ENCODE measurements around the gene MMP13. TPM values are rescaled to one million over a fixed set of nuclear protein-coding genes. Genes with fewer than 3 reads are reported as not detected.

MMP13 gene
- total and polyA plus RNA-seq, 2 of the 4 experiments (the other 2 are of a cell fraction) = not detected

- Histone ChIP-seq H4K91ac (ENCODE audit: insufficient read depth, low read depth, low read length) (no peak overlapping the region), H3K23ac (ENCODE audit: low read depth, low read length) (no peak overlapping the region), H2BK120ac (ENCODE audit: low read depth, low read length) (no peak overlapping the region), H3K18ac (ENCODE audit: low read depth, low read length) (no peak overlapping the region), H2BK15ac (ENCODE audit: low read depth, low read length) (no peak overlapping the region), H3K9me1 (ENCODE audit: insufficient read depth, low read length) (no peaks in the 10 kb centered on the region), H2AFZ (replicated peaks; ENCODE audit: low read length, poor library complexity) (no peak overlapping the region), H3K4me3 (ENCODE audit: insufficient read depth, low read depth, low read length) (no peak overlapping the region), H4K5ac (ENCODE audit: low read depth, low read length) (no peak overlapping the region), H2BK5ac (ENCODE audit: low read depth, low read length, poor library complexity, severe bottlenecking) (no peak overlapping the region), H2BK20ac (ENCODE audit: low read depth, low read length) (no peak overlapping the region), H3K27me3 (ENCODE audit: control insufficient read depth, insufficient read depth, low read length) (peaks cover 22% of the 10 kb centered on the region), H2AK9ac (replicated peaks; ENCODE audit: low read depth, low read length, poor library complexity) (no peak overlapping the region), H3K79me1 (ENCODE audit: low read depth in 1 of 2, low read length in 2 of 2) (no peaks in the 10 kb centered on the region), H3K4me1 (ENCODE audit: control insufficient read depth, insufficient read depth, low read length) (no peaks in the 10 kb centered on the region), H3K4ac (ENCODE audit: low read depth, low read length) (no peak overlapping the region), H4K8ac (ENCODE audit: low read depth in 2 of 2, low read length in 2 of 2) (no peak overlapping the region), H3K14ac (replicated peaks; ENCODE audit: low read depth, low read length) (no peak overlapping the region), H2AK5ac (ENCODE audit: low read depth, low read length) (no peak overlapping the region), H3K9ac (ENCODE audit: low read depth, low read length) (no peak overlapping the region), H4K20me1 (ENCODE audit: insufficient read depth, low read length) (no peaks in the 10 kb centered on the region), H3K9me3 (ENCODE audit: control insufficient read depth, insufficient read depth, low read length) (no peaks in the 10 kb centered on the region), H3K27ac (ENCODE audit: insufficient read depth, low read length) (no peak overlapping the region), H3K56ac (ENCODE audit: extremely low read depth, insufficient read depth, low read length) (no peak overlapping the region), H3K4me2 (ENCODE audit: low read depth, low read length) (no peak overlapping the region), H3K36me3 (ENCODE audit: control insufficient read depth, insufficient read depth, low read length) (no peaks in the 10 kb centered on the region)
- POLR2A ChIA-PET (ENCODE audit: unreplicated experiment) = no interaction called here
- BruUV-seq (replicated peaks) = no TSS peak
- no peak for ATAC-seq (ENCODE audit: low read depth)
- intact Hi-C loops (cut with micrococcal nuclease) (no loop called here), in situ Hi-C loops (cut with MboI; ENCODE audit: low sequenced_read_pairs) (no loop called here), dilution Hi-C loops (cut with HindIII; ENCODE audit: low sequenced_read_pairs, unreplicated experiment) (no loop called here)
- CTCF ChIA-PET = interaction anchor here (1.6 kb wide), 1 partner anchor 12 kb away, joined by 8 read pairs; no protein-coding TSS in a partner anchor
- DNase-seq = no peak
- TF ChIP-seq MAFK (IDR thresholded peaks at IDR 0.05; ENCODE audit: low read depth, low read length) = no peak
- TF ChIP-seq MXI1 (IDR thresholded peaks at IDR 0.05; ENCODE audit: borderline replicate concordance, low read depth, low read length) = no peak
- no peak for TF ChIP-seq RCOR1 (IDR thresholded peaks at IDR 0.05; ENCODE audit: insufficient replicate concordance, low read length)
Observed at GRCh38 chr11:102926517-102926916, 29.0 kb downstream of the MMP13 start.
